Raji (cell line): Measurements from ENCODE around the gene SIL1.

Experiments
- POLR2A ChIP-seq: IDR thresholded peaks from 2 replicates; pipeline ENCODE4 v1.6.1; 2011; ENCODE audit warnings: low read depth, low read length, control low read depth; ENCODE audit not compliant: insufficient read depth

The SIL1 gene

DNA sequence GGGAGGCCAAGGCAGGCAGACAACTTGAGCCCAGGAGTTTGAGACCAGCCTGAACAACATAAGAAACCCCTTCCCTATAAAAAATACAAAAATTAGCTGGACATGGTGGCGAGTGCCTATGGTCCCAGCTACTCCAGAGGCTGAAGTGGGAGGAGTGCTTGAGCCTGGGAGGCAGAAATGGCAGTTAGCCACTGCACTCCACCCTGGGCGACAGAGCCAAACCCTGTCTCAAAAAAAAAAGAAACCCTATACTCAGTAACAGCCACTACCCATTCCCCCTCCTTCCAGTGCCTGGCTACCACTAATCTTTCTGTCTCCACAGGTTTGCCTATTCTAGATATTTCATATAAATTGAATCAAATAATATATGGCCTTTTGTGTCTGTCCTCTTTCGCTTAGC lies 14.3 kb upstream of the SIL1 start:
- no peak for TF ChIP-seq POLR2A

DNA sequence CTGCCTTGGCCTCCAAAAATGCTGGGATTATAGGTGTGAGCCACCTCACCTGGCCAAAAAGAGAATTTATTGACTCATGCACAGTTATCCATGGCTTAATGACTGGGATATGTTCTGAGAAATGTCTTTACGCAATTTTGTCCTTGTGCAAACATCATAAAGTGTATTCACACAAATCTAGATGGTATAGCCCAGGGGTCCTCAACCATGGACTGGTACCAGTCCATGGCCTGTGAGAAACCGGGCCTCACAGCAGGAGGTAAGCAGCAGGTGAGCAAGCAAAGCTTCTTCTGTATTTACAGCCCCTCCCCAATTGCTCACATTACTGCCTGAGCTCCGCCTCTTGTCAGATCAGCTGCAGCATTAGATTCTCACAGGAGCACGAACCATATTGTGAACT lies 12.4 kb upstream of the SIL1 start:
- no peak for TF ChIP-seq POLR2A

DNA sequence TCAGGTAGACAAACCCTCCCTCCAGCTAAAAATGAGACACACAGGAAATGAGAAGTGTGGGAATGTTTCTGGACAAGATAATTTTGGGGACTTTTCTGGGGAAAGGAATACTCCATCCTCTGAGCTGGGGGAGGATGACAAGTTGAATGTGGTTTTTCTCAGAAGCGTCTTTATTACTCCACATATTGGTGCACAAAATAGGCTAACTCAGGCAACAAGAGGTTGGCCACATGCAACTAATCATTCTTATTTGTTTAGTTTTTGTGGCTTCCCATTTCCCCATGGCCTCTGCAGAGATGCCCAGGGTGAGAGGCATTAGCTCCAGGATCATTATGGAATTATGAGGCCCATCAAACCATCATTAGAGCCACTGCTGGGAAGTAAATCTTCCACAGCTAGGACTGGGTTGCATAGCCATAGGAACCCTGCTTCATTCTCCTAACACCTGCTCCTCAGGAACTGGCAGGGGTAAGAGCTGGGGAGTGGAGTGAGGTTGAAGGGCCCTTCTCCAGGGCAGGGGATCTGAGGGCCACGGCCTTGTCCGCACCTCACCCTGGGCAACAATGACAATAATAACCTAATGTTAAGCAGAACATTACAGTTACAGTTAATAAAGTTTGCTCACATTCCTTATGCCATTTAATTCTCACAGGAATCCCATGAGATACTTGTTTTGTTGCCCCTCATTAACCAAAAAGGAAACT lies 9.3 kb upstream of the SIL1 start:
- TF ChIP-seq POLR2A = no peak

DNA sequence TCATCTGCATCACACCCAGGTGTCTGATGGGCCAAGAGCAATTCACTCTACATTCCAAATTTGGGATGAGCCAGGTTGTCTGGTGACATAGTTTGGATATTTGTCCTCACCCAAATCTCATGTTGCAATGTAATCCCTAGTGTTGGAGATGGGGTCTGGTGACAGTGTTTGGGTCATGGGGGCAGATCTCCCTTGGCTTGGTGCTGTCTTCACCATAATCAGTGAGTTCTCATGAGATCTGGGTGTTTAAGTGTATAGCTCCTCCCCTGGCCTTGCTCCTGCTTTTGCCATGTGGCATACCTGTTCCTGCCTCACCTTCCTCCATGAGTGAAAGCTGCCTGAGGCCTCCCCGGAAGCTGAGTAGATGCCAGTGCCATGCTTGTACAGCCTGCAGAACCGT lies 7.4 kb upstream of the SIL1 start:
- no peak for TF ChIP-seq POLR2A

DNA sequence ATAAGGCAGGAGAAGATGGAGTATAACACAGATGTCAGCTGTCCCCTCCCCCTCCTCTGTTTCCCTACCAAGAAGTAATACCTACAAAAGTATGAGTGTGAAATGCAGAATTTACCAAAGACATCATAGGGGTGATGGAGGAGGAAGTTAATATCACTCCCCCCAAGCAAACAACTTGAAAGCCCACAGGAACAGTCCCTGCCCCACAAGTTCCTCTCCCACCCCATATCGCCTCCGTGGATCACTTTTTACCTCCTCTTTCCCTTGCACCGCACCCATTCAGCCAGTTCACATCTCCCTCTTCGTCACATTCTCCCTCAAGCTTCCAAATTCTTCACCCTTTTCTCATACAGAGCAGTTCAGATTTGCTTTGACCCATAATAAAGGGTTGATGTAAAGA lies 7.0 kb upstream of the SIL1 start:
- TF ChIP-seq POLR2A = no peak

- no peak for TF ChIP-seq POLR2A
Measured at GRCh38 chr5:139204196-139204595, 6.0 kb upstream of the SIL1 start.

DNA sequence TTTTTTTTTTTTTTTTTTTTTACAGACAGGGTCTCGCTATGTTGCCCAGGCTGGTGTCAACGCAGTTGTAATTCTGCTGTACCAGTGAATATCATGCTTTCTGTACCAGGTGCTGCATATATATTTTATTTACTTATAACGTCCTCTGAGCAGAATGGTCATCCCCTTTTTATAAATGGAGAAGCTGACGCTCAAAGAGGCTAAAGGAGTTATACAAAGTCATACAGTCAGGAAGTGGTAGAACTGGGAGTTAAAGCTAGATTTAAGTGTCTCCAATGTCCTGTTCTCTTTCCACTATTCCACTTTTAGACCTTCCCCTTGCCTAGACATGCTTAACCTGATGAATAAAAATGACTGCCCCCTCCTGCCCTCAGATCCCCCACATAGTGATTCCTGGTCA lies 1.2 kb upstream of the SIL1 start:
- no peak for TF ChIP-seq POLR2A

- TF ChIP-seq POLR2A = no peak
Measured at GRCh38 chr5:139196296-139196956, 1.7 kb downstream of the SIL1 start.

DNA sequence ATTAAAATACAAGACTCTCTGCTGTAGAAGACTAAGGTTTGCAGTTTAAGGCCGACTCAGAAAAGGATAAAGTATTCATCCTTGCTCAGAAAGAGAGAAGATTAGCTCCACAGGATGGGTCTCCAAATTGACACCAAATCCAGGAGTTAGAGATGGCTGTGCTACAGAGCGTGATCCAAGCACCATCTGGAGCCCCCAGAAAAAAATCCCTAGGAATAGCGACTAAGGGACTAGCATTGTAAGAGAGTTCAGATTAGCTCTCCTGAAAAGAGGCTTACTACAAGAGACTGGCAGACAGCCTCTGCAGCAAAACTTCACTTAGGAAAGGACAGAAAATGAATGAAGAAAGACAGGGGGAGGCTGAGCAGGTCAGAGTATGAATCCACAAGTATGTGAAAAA lies 3.7 kb downstream of the SIL1 start:
- TF ChIP-seq POLR2A = no peak

DNA sequence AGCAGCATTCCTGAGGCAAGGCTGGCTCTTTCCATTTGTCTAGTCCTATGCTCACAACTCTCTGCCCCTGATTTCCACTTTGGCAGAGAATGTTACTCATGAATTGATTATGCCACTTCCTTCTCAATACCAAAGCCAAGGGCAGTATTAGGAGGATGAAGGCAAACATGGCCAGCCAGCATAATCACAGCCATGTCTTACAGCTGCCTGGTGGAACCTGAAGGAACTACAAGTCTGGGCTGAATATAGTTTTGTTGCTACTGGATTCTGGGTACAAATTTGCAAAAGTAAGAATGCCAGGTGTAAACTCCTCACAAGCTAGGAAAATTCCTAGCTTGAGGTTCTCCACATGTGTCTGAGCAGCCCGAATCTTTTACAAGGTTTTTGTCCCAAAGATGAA lies 4.2 kb downstream of the SIL1 start:
- no peak for TF ChIP-seq POLR2A

DNA sequence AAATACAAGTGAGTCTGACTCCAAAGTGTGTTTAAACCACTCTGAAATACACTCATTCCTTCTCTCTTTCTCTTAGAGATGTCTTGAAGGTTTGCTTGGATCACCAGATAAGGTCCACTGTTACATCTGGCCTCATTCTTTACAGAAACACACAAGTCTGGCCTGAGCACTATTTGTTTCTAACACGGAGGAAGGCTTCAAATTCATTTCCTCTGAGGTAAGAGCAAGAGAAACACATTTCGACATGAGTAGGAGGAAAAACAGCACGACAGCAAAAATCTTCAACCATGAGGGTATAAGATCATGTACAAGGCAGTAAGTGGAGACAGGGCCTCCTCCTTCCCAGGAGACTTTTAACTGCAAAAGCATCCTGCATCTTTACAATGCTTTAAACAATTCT lies 8.0 kb downstream of the SIL1 start:
- TF ChIP-seq POLR2A = no peak

DNA sequence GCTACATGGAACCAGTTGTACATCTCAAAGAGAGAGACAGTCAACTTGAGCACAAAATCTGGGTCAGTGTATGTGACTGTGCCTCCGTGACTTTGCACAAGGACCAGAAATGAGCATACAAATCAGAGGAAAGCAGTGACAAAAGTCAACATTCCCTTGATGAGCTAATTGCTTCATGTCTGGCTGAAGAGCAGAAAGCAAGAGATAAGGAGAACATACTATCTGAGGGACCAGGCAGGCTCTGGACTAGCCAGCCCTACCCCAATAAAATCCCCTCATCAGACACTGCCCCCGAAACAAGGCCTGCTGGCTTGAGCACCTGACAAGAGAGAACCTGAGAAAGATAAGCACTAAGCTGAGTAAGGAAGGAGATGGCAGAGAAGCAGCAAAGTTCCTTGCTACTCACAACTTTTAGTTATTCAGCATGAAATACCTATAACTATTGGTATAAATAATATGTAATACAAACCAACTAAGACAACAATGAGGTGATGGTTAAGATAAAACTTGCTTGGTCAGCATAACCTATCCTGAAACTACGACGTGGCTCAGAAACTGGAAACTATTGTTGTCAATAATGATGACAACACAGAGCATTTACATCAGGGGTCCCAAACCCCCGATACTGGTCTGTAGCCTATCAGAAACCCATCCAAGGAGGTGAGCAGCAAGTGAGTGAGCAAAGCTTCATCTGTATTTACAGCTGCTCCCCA lies 9.5 kb downstream of the SIL1 start:
- no peak for TF ChIP-seq POLR2A

DNA sequence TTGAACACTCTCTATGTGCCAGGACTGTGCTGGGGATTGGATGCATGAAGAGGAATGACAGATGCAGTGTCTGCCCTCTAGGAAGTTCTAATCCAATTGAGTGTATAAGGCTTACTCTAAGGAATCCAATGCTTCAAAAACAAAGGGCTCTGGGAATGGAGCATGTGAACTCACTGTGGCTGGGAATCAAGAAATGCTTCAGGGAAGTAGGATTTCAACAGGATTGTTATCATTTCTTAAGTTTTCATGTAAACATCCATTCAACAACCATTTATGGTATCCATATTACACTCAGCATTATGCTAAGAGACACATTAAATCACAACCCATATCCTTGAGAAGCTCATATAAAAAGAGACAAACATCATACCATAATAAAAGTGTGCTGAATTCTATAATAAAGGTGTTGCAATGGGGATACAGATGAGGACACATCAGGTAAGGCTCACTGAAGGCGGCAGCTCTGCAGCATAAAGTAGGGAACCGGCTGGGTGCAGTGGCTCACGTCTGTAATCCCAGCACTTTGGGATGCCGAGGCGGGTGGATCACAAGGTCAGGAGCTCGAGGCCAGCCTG lies 11.3 kb downstream of the SIL1 start:
- TF ChIP-seq POLR2A = no peak

GRCh38 chr5:139186261-139186660 lies 11.9 kb downstream of the SIL1 start:
- TF ChIP-seq POLR2A = no peak

GRCh38 chr5:139185589-139185988 lies 12.6 kb downstream of the SIL1 start:
- TF ChIP-seq POLR2A = no peak

DNA sequence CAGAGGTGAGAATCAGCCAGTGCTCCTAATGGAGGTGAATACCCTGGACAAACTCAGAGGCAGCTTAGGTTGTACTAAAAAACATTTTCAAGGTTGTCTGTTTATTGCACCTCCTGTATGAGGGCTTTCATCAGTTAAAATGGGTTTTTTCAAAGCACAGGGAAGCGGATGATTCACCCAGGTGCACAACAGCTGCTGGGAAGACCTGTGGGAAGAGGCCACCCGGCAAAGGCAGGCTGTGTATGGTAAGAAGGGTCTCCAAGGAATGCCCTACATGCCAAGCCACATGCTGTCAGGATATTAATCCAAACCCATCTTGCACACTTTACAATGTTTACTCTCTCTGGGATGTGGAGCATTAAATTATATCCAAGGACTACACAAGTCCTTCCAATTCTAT lies 14.7 kb downstream of the SIL1 start:
- TF ChIP-seq POLR2A = no peak
